NCI-H82 (cell line): Measurements from ENCODE around the gene ACER3.

Experiments used
- DNase-seq: peaks from one replicate; lab custom pipeline; 2025; lab: John Stamatoyannopoulos, UW

Gene ACER3

GRCh38 chr11:77074626-77075221 is 214.0 kb downstream of the ACER3 start:
- no peak for DNase-seq

GRCh38 chr11:77075425-77075905 is 214.7 kb downstream of the ACER3 start:
- DNase-seq: no peak
